K562 (cell line): ENCODE measurements around the gene VDR. TPM values are rescaled to one million over a fixed set of nuclear protein-coding genes. Genes with fewer than 3 reads are reported as not detected.

Experiments
- ATAC-seq: fragments of 200-7000 bp; cut with Tn5 transposase; 3 replicates; pipeline ENCODE4 v1.9.1; 2020; ENCODE audit warnings: moderate library complexity
- BruUV-seq: library from RNA; stranded (reverse); fragments of 400-500 nt; replicated peaks from 2 replicates; lab custom pipeline; 2021; lab: Mats Ljungman, UMichigan
- CTCF ChIA-PET: fragments of 300-600 bp; formaldehyde crosslinking; extraction: SDS; loops from one replicate; lab custom pipeline; 2021; ENCODE audit warnings: low intra/inter-chr PET ratio; lab: Yijun Ruan, JAX
- POLR2A ChIA-PET: fragments of 300-600, 350-650 bp; sonication (Branson Sonifier 250); formaldehyde crosslinking; extraction: SDS; loops from one replicate; lab custom pipeline; 2021; ENCODE audit warnings: antibody characterized with exemption, inconsistent platforms; lab: Yijun Ruan, JAX
- DNase-seq, 4 experiments: peaks; one replicate each; pipeline versions ENCODE4 v3.0.0 to v3.0.0-alpha.2; 2011 to 2018; ENCODE audit warnings: low spot score in 3 of 4, mixed read lengths in 3 of 4; ENCODE audit errors: extremely low read depth in 1 of 4
- FAIRE-seq: peaks from 2 replicates; lab custom pipeline; 2011; peaks lifted over from hg19 to GRCh38; lab: Jason Lieb, UNC
- H2AFZ ChIP-seq: 2 replicates; pipeline ENCODE4 v1.6.0; 2011; ENCODE audit warnings: low read depth, low read length, control low read depth, inconsistent platforms
- H3K27ac ChIP-seq: fragments of 200-600 bp; 3 replicates; pipeline ENCODE4 v1.8.0; 2011; ENCODE audit warnings: low read depth, mild to moderate bottlenecking, control low read depth, inconsistent platforms, low read length, moderate library complexity, mixed read lengths; ENCODE audit errors: extremely low read depth
- H3K27me3 ChIP-seq, 2 experiments: fragments of 300-600 bp in 1 of 2; 2 replicates in 1 of 2; 3 replicates in 1 of 2; pipeline versions ENCODE4 v1.6.0 to v1.8.0; 2011; ENCODE audit warnings: inconsistent platforms in 2 of 2, low read length in 2 of 2, mild to moderate bottlenecking in 1 of 2, mixed read lengths in 1 of 2, moderate library complexity in 1 of 2; ENCODE audit not compliant: control insufficient read depth in 2 of 2, insufficient read depth in 2 of 2
- H3K36me3 ChIP-seq: fragments of 300-600 bp; 3 replicates; pipeline ENCODE4 v1.8.0; 2011; ENCODE audit warnings: mild to moderate bottlenecking, low read length, inconsistent platforms; ENCODE audit not compliant: control insufficient read depth, insufficient read depth
- H3K4me1 ChIP-seq, 2 experiments: fragments of 200-600 bp in 1 of 2; replicated peaks in 1 of 2; 2 replicates in 1 of 2; 3 replicates in 1 of 2; pipeline versions ENCODE4 v1.5.1 to v1.8.0; 2011; ENCODE audit warnings: inconsistent platforms in 2 of 2, low read length in 2 of 2, mild to moderate bottlenecking in 1 of 2, mixed read lengths in 1 of 2, moderate library complexity in 1 of 2; ENCODE audit not compliant: control insufficient read depth in 2 of 2, insufficient read depth in 2 of 2
- H3K4me2 ChIP-seq: 2 replicates; pipeline ENCODE4 v1.6.1; 2011; ENCODE audit warnings: low read length, control low read depth, inconsistent platforms, mixed read lengths; ENCODE audit not compliant: insufficient read depth
- H3K4me3 ChIP-seq: fragments of 200-600 bp; sonication (generic), shearing (Covaris generic); 2 replicates; pipeline ENCODE4 v1.5.1; 2016; ENCODE audit warnings: control low read depth, inconsistent platforms
- H3K79me2 ChIP-seq: fragments of 200-600 bp; 3 replicates; pipeline ENCODE4 v1.8.0; 2011; ENCODE audit warnings: low read length, inconsistent platforms; ENCODE audit not compliant: control insufficient read depth, insufficient read depth
- H3K9ac ChIP-seq, 2 experiments: 2 replicates each; pipeline versions ENCODE4 v1.6.0 to v1.6.1; 2011; ENCODE audit warnings: low read depth in 2 of 2, low read length in 2 of 2, control low read depth in 1 of 2, inconsistent platforms in 1 of 2, mild to moderate bottlenecking in 1 of 2, mixed read lengths in 1 of 2; ENCODE audit not compliant: insufficient read depth in 1 of 2
- H3K9me1 ChIP-seq: one replicate; pipeline ENCODE4 v1.6.0; 2011; ENCODE audit warnings: inconsistent platforms, mild to moderate bottlenecking, low read length, moderate library complexity; ENCODE audit not compliant: control insufficient read depth, insufficient read depth
- H3K9me3 ChIP-seq: replicated peaks from 2 replicates; pipeline ENCODE4 v1.5.1; 2011; ENCODE audit warnings: low read depth, low read length, inconsistent platforms; ENCODE audit not compliant: control insufficient read depth, insufficient read depth
- H4K20me1 ChIP-seq: replicated peaks from 2 replicates; pipeline ENCODE4 v1.6.1; 2011; ENCODE audit warnings: low read length, inconsistent platforms, mixed read lengths; ENCODE audit not compliant: control insufficient read depth, insufficient read depth
- IFI16 ChIP-seq: fragments of 250-450 bp; sonication (Bioruptor Pico); IDR thresholded peaks from 2 replicates; pipeline ENCODE4 v2.1.2; 2022; ENCODE audit warnings: mild to moderate bottlenecking, inconsistent platforms
- IRF2 ChIP-seq: sonication (generic); formaldehyde crosslinking; IDR thresholded peaks from 2 replicates; pipeline ENCODE4 v1.8.1; 2022; ENCODE audit warnings: mild to moderate bottlenecking, missing genetic modification reagents
- KAT2B ChIP-seq: IDR thresholded peaks from one replicate; pipeline ENCODE4 v1.6.1; 2012; ENCODE audit warnings: low read depth, mild to moderate bottlenecking, control low read depth, inconsistent platforms, low read length, moderate library complexity
- MTA3 ChIP-seq: fragments of 450-650 bp; formaldehyde crosslinking; IDR thresholded peaks from 2 replicates; pipeline ENCODE4 v1.6.1; 2017; ENCODE audit warnings: mild to moderate bottlenecking, borderline replicate concordance
- NUFIP1 ChIP-seq: fragments of 450-650 bp; IDR thresholded peaks from 2 replicates; pipeline ENCODE4 v1.6.1; 2018; ENCODE audit not compliant: partially characterized antibody
- POLR2B ChIP-seq: fragments of 450-650 bp; IDR thresholded peaks from 2 replicates; pipeline ENCODE4 v1.6.1; 2018; ENCODE audit warnings: low read depth; ENCODE audit not compliant: partially characterized antibody
- PPARD ChIP-seq: fragments of 250-450 bp; sonication (Bioruptor Pico); IDR thresholded peaks from 2 replicates; pipeline ENCODE4 v1.8.0; 2022; ENCODE audit warnings: inconsistent platforms, mild to moderate bottlenecking, moderate library complexity
- RBM15 ChIP-seq: fragments of 200-400 bp; formaldehyde crosslinking; IDR thresholded peaks from 2 replicates; pipeline ENCODE4 v1.6.1; 2018; ENCODE audit warnings: mild to moderate bottlenecking, low read length, moderate library complexity; ENCODE audit not compliant: insufficient read depth
- SOX6 ChIP-seq: fragments of 450-650 bp; IDR thresholded peaks from 2 replicates; pipeline ENCODE4 v1.6.1; 2014; ENCODE audit warnings: mild to moderate bottlenecking
- ZFPM2 ChIP-seq: fragments of 250-450 bp; sonication (Bioruptor Pico); IDR thresholded peaks from 2 replicates; pipeline ENCODE4 v1.5.1; 2022; ENCODE audit warnings: mild to moderate bottlenecking
- ZNF75A ChIP-seq: fragments of 450-650 bp; formaldehyde crosslinking; IDR thresholded peaks from 2 replicates; pipeline ENCODE4 v1.4.0; 2020; ENCODE audit warnings: mild to moderate bottlenecking
- WGBS: fragments of 100-300 bp; shearing (Covaris generic); methylation state at CpG from one replicate; pipeline ENCODE4 v1.1.6; 2016; ENCODE audit warnings: low coverage, mixed read lengths; ENCODE audit not compliant: insufficient coverage; ENCODE audit errors: missing lambda C conversion rate; 5-methylcytosine and 5-hydroxymethylcytosine counted together
- in situ Hi-C: fragments of 300-500 bp; cut with MboI; formaldehyde crosslinking; loops from 4 replicates; pipeline ENCODE4 v1.15.0; 2018; ENCODE audit warnings: inconsistent platforms, mixed read lengths
- intact Hi-C: fragments of 100-400 bp; cut with micrococcal nuclease; formaldehyde crosslinking; loops from 2 replicates; pipeline ENCODE4 v1.14.2; 2022
- polyA plus RNA-seq, 8 experiments: library from polyadenylated mRNA; depleted of rRNA in 4 of 8; stranded (reverse) in 5 of 8; unstranded in 3 of 8; fragments of >200 nt; fragmentation: Nextera tagmentation in 2 of 8; fragmentation: Illumina TruSeq in 1 of 8; extraction: Ambion mirVana in 2 of 8; extraction: Trizol in 1 of 8; gene quantifications; 2 replicates each; pipeline versions ENCODE4 v1.2.1 to v1.2.3, GENCODE V29; 2011 to 2014; ENCODE audit warnings: inconsistent platforms in 1 of 8, missing spikeins in 1 of 8
- total RNA-seq, 7 experiments: library from RNA; depleted of rRNA in 6 of 7; stranded (reverse); fragments of >200 nt in 6 of 7; fragmentation: Illumina TruSeq in 2 of 7; extraction: Trizol in 2 of 7; gene quantifications; 2 replicates each; pipeline versions ENCODE4 v1.2.1 to v1.2.3, GENCODE V29; 2011 to 2021; ENCODE audit warnings: low replicate concordance in 1 of 7
- TF ChIP-seq, protein P1 (sequence below): fragments of 250-450 bp; sonication (Bioruptor Pico); IDR thresholded peaks from 2 replicates; pipeline ENCODE4 v1.4.0; 2020; ENCODE audit warnings: borderline replicate concordance
- TF ChIP-seq, protein P2 (sequence below), 2 experiments: fragments of 200-800 bp in 1 of 2; sonication (Bioruptor generic) in 1 of 2; sonication (generic) in 1 of 2; formaldehyde crosslinking in 1 of 2; IDR thresholded peaks in 1 of 2; conservative IDR thresholded peaks in 1 of 2; 2 replicates each; pipeline versions ENCODE4 v1.5.0 to v1.6.1; 2016 to 2020; ENCODE audit warnings: missing compliant biosample characterization in 1 of 2, missing genetic modification characterization in 1 of 2, missing genetic modification reagents in 1 of 2

Gene VDR
- total and polyA plus RNA-seq, 9 of the 15 experiments (the other 6 are each of a cell fraction or from before 2014, with no cell fraction given) = 0.61 to 4.8 (median 2.0) TPM

DNA sequence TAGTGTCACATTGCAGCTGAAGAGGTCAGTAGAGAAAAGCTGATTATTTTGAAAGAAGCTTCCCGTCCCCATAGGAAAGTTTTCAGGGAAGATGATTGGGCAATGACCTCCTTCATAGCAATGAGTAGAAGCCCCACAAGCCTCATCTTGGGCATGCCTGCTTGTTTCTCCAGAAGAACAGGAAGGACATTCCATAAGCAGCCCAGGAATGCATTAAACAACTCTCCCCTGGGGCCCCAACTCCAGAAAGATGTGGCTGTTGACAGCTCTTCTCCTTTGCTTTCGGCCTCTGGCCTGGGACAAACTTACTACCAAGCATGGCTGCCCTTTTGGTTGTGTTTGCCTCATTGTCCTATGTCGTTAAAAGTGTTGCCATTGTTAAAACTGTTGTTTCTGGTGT is 5.7 kb upstream of the VDR start:
- TF ChIP-seq SOX6 = no peak
- no peak for TF ChIP-seq ZNF75A (CRISPR knock-in tag)
- TF ChIP-seq PPARD (CRISPR knock-in tag) = no peak
- no peak for TF ChIP-seq MTA3
- no peak for TF ChIP-seq NUFIP1
- TF ChIP-seq POLR2B = no peak
- TF ChIP-seq, protein P1, sequence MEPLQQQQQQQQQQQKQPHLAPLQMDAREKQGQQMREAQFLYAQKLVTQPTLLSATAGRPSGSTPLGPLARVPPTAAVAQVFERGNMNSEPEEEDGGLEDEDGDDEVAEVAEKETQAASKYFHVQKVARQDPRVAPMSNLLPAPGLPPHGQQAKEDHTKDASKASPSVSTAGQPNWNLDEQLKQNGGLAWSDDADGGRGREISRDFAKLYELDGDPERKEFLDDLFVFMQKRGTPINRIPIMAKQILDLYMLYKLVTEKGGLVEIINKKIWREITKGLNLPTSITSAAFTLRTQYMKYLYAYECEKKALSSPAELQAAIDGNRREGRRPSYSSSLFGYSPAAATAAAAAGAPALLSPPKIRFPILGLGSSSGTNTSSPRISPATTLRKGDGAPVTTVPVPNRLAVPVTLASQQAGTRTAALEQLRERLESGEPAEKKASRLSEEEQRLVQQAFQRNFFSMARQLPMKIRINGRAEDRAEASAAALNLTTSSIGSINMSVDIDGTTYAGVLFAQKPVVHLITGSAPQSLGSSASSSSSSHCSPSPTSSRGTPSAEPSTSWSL (CRISPR knock-in tag) = no peak
- TF ChIP-seq RBM15 = no peak
- TF ChIP-seq KAT2B = no peak
- TF ChIP-seq IRF2 = no peak
- no peak for TF ChIP-seq ZFPM2
- TF ChIP-seq, protein P2, sequence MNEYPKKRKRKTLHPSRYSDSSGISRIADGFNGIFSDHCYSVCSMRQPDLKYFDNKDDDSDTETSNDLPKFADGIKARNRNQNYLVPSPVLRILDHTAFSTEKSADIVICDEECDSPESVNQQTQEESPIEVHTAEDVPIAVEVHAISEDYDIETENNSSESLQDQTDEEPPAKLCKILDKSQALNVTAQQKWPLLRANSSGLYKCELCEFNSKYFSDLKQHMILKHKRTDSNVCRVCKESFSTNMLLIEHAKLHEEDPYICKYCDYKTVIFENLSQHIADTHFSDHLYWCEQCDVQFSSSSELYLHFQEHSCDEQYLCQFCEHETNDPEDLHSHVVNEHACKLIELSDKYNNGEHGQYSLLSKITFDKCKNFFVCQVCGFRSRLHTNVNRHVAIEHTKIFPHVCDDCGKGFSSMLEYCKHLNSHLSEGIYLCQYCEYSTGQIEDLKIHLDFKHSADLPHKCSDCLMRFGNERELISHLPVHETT (CRISPR knock-in tag; conservative IDR thresholded peaks at IDR 0.05 in 1 of 2, IDR thresholded peaks at IDR 0.05 in 1 of 2) = no peak
- no peak for TF ChIP-seq IFI16 (CRISPR knock-in tag)
- TF ChIP-seq, all 486 proteins: peak for 0
- FAIRE-seq = no peak
- ChIA-PET CTCF (no interaction called here), POLR2A (no interaction called here)
- in situ Hi-C loops (no loop called here), intact Hi-C loops (no loop called here)
- WGBS = 5% methylated on average over 3 of the region's 3 CpGs
- no peak for DNase-seq
- Histone ChIP-seq H3K27ac (no peak overlapping the region), H3K4me3 (no peak overlapping the region), H3K9me3 (no peaks in the 10 kb centered on the region), H3K9me1 (no peaks in the 10 kb centered on the region), H3K9ac (no peak overlapping the region), H3K36me3 (no peaks in the 10 kb centered on the region), H4K20me1 (no peaks in the 10 kb centered on the region), H3K79me2 (no peaks in the 10 kb centered on the region), H3K4me1 (peaks cover 0 to 2% of the 10 kb centered on the region in 2 experiments; a peak in 3 of 5 replicates), H3K4me2 (no peak overlapping the region), H2AFZ (no peak overlapping the region), H3K27me3 (peaks cover 14 to 26% of the 10 kb centered on the region in 2 experiments)
- no peak for ATAC-seq
- BruUV-seq = no TSS peak
